Liver (tissue), 2 donors: Measurements from ENCODE around the gene FGD5.

Source experiments
- CTCF ChIP-seq: fragments of 150-350 bp; IDR thresholded peaks from 2 replicates; pipeline ENCODE4 v1.5.1; 2017; ENCODE audit warnings: improper control_type of control experiment, low read depth, low read length; ENCODE audit not compliant: missing input control
- REST ChIP-seq: IDR thresholded peaks from 2 replicates; pipeline ENCODE4 v1.6.1; 2016; ENCODE audit warnings: antibody characterized with exemption, mild to moderate bottlenecking
- donor health status: healthy.

GRCh38 chr3:14906355-14906971, 87.7 kb downstream of the FGD5 start:
- TF ChIP-seq CTCF (no peak), REST (no peak)
